HG03469 (cell line): ENCODE data around the gene FOSL2.
"Not testable (repeated sequence)": the region's sequence is repeated elsewhere in the genome, so short reads cannot be mapped to it uniquely, and the experiment has no call there.

Source experiments
- ATAC-seq: cut with Tn5 transposase; IDR thresholded peaks from one replicate; pipeline ENCODE4 v1.9.1; 2021; ENCODE audit warnings: mild to moderate bottlenecking, moderate library complexity, moderate number of reproducible peaks; ENCODE audit not compliant: unreplicated experiment

Gene FOSL2

GRCh38 chr2:28371728-28372127 lies 20.9 kb upstream of the FOSL2 start:
- ATAC-seq: not testable (repeated sequence)

DNA sequence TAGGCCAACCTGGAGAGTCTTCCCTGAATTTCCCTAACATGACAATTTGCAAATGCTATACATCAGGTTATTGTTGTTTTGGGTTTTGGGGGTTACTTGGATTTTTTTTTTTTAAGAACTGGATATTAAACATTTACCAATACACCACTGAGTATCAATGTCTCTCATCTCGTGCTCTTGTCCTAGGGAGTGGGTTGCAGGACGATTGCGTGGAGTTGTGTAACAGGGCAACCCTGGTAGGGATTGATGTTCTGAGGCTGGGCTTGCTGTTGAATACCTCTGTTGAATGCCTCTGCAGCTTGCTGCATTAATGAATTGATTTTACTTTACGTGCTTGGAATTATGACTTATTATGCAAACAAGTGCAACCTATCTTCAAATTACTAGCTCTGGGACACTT lies 18.8 kb upstream of the FOSL2 start:
- ATAC-seq: no peak

GRCh38 chr2:28374331-28374730 lies 18.3 kb upstream of the FOSL2 start:
- no peak for ATAC-seq

- ATAC-seq: no peak
Measured at GRCh38 chr2:28375236-28375635, 17.4 kb upstream of the FOSL2 start.

DNA sequence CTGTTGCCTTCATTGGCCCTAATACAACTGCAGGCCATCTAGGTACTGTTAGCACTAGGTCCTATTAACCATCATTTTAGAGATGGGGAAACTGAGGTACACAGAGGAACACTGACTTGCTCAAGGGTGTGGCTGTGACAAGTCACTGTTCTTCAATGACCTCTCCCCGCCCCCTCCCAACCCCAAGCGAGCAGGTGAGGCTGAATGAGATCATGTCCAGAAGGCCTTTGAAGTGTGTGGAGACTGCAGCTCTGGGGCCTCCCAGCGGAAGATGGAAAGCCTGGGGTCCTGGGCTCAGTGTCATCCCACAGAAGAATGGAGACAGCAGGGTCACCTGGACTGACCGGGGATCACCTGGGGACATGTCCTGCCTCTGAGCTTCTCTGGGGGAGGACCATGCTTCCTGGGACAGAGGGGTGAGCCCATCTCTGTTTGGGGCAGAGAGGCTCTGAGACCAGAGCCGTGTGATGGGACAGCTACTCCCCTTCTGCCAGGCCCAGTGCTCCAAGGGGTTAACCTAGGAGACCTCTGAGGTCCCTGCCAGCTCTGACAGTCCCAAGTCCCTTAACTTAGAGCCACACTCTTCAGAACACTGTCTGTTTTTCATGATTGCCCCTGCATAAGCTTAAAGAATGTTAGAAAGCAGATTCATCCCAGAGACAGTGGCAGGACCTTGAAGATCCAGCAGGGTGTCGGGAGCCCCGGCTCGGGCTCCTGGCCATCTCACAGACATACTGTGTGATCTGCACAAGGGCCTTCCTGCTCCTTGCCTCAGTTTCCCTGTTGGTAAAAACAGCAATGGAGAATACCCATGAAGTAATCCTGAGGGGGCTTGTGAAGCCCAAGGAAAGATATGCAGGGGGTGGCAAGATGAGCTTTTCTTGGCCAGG lies 16.7 kb upstream of the FOSL2 start:
- no peak for ATAC-seq

GRCh38 chr2:28377195-28377816 lies 15.4 kb upstream of the FOSL2 start:
- ATAC-seq: no peak

DNA sequence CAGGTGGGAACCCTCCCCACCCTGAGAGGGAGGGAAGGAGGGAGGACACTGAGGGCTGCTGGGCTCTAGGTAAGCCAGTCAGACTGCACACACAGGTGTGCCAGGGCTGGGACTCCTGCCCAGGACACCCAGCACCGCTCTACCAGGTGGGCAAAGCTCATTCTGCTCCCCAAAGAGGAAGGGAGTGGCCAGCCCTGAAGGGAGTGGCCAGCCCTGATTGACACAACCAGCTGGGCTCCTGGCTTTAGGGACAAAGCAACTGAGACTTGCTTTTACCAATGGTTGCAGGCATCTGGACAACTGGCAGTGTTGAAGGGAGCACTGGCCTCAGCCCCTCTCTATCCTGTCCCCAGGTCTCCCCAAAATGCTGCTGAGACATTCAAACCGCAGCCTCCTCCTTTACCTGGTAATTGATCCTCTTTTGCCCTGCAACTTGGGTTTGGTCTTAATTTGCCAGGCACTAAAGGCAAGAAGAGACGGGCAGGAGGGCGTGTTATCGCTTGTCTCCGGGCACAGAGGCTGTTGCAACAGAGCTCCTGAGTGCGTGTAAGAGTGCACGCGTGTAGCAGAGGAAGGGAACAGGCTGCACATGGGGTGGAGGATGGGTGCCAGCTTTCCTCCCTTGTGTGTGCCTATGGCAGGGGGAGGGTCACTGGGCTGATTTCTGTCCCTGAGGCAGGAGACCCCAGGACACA lies 14.5 kb upstream of the FOSL2 start:
- ATAC-seq: no peak

- ATAC-seq: no peak
Measured at GRCh38 chr2:28378679-28379584, 13.7 kb upstream of the FOSL2 start.

- no peak for ATAC-seq
Measured at GRCh38 chr2:28380219-28380618, 12.4 kb upstream of the FOSL2 start.

- ATAC-seq: no peak
Measured at GRCh38 chr2:28381225-28382180, 11.2 kb upstream of the FOSL2 start.

GRCh38 chr2:28382755-28383154 lies 9.9 kb upstream of the FOSL2 start:
- ATAC-seq: no peak

- ATAC-seq: no peak
Measured at GRCh38 chr2:28387082-28387960, 5.3 kb upstream of the FOSL2 start.

GRCh38 chr2:28389399-28390240 lies 3.0 kb upstream of the FOSL2 start:
- no peak for ATAC-seq

DNA sequence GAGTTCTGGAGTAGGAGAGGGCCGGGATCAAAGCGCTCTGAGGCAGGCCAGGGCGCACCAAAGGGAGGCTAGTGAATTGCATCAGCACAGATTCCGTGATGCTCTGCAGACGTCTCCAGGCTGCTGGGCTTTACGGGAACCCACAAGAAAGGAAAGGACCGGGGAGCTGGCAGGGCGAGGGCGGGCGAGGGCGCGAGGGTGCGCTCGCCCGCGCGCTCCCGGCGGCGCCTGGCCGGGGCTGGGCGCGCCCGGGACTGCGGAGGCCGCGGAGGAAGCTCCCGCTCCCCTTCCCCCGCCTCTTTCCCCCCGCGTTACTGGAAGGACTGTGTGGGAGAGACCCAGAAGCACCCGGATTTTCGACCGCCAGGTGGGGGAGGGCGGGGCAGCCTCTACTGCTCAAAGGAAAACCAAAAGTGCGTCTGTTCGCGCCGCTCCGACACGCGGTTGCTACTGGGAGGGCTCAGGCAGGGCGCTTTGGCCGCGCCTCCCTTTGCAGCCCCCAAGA lies 2.4 kb upstream of the FOSL2 start:
- ATAC-seq: no peak

DNA sequence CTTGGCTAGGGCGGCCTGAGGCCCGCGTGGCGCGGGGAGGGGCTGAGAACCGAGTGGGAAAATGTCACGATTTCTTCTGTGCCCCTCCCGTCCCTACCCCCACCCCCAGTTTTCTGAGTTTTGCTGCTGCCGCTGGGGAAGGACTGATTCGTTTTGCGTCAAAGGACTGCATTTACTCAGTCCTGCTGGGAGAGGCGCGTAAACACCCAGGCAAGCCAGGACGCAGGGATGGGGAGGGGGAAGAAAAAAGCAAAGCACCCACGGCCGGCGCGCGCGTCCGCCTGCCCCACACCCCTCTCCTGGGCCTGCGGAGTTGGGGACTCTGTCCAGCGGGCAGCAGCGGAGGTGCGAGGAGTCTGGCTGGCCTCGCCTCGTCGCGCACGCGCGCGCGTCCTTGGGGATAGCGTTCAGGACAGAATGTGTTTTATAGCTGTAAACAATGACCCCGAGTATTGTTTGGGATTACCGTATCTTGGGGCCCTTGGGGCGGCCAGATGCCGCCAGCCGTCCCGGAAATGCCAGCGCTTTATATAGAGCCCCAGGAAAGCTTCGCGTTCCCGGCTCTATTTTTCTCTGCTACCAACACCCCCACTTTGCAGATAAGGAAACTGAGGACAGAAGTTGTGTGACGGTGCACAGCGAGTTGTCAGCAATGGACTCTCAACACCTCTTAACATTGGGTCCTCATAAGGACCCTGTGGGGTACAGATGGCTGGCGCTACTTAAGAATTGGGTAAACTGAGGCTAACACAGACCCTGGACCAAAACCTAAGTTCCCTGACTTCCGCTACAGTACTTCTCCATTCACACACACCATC lies 1.7 kb upstream of the FOSL2 start:
- ATAC-seq: no peak

- peak; percentile 21 for ATAC-seq
Measured at GRCh38 chr2:28391564-28392296, 928 bp upstream of the FOSL2 start.
